G401.6 (cell line): ENCODE data around the gene KCNAB1.
"Not testable (repeated sequence)": the region's sequence is repeated elsewhere in the genome, so short reads cannot be mapped to it uniquely, and the experiment has no call there.

ENCODE experiments used
- FAIRE-seq: peaks from 2 replicates; lab custom pipeline; 2012; peaks lifted over from hg19 to GRCh38; lab: Jason Lieb, UNC

Gene KCNAB1

DNA sequence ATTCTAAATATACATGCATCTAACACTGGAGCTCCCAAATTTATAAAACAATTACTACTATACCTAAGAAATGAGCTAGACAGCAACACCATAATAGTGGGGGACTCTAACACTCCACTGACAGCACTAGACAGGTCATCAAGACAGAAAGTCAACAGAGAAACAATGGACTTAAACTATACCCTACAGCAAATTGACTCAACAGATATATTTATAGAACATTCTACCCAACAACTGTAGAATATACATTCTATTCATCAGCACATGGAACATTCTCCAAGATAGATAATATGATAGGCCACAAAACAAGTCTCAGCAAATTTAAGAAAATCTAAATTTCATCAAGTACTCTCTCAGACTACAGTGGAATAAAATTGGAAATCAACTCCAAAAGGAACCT lies 102.0 kb downstream of the KCNAB1 start:
- FAIRE-seq = not testable (repeated sequence)

DNA sequence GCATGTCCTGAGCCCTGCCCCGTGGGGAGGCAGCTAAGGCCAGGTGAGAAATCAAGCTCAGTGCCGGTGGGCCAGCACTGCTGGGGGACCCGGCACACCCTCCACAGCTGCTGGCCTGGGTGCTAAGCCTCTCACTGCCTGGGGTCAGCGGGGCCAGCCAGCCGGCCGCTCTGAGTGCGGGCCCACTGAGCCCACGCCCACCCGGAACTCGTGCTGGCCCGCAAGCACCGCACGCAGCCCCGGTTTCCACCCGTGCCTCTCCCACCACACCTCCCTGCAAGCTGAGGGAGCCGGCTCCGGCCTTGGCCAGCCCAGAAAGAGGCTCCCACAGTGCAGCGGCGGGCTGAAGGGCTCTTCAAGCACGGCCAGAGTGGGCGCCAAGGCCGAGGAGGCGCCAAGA lies 103.7 kb downstream of the KCNAB1 start:
- not testable (repeated sequence) for FAIRE-seq

GRCh38 chr3:156226676-156227420 lies 106.5 kb downstream of the KCNAB1 start:
- no peak for FAIRE-seq

GRCh38 chr3:156227704-156228103 lies 107.3 kb downstream of the KCNAB1 start:
- no peak for FAIRE-seq

DNA sequence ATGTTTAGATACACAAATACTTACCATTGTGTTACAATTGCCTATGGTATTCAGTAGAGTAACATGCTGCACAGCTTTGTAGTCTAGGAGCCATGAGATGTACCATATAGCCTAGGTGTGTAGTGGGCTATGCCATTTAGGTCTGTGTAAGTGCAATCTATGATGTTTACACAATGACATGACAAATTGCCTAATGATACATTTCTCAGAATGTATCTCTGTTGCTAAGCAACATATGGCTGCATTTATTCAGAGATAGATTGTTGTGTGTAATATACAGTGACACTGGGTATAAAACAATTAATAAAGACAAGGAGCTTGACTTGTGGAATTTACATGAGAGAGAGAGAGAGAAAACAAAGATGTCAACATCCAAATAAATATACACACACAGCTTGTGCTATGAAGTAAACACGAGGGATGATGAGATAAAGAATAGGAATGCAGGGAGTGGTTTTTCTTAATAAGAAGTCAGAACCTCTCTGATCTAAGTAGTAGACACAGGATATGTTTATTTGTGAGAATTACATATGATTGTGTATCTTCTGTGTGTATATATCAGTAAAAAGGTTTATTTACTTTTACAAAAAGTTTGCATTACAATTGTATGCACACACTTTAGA lies 110.0 kb downstream of the KCNAB1 start:
- no peak for FAIRE-seq

GRCh38 chr3:156231221-156231620 lies 110.8 kb downstream of the KCNAB1 start:
- not testable (repeated sequence) for FAIRE-seq

- no peak for FAIRE-seq
Measured at GRCh38 chr3:156233876-156234275, 113.5 kb downstream of the KCNAB1 start.

DNA sequence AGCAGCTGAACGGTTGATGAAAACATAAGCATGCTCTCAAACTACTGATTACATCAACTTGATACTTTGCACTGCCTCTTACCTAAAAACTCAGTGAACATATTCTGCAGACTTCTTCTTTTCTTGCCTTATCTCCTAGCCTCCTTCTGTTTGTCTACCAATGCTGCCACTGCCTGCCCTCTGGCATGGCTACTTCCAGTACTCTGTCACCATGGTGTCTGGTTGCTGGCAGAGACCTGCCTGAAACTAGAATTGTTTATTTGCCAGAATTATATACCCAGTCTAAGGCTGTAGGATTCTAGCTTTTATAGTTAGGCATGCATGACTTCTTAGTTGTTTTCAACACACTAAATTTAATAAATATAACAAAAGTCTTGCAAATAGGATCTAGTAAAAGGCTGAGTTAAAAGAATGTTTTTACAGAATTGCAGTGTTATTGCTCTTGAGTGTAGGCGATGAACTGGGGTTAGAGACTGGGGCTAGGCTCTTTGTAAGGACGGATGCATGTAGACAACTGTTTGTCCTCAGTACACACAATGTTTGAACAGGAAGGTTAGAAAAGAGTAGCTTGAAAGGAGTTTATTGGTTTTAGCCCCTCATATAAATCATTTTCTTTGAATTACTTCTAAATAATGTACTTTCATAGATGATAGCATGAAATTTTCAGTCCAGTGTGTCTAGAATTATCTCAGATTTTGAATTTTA lies 116.3 kb downstream of the KCNAB1 start:
- FAIRE-seq = no peak

GRCh38 chr3:156240642-156241041 lies 120.3 kb downstream of the KCNAB1 start:
- no peak for FAIRE-seq

GRCh38 chr3:156246961-156247725 lies 126.8 kb downstream of the KCNAB1 start:
- FAIRE-seq = no peak

GRCh38 chr3:156250550-156250949 lies 130.2 kb downstream of the KCNAB1 start:
- no peak for FAIRE-seq

DNA sequence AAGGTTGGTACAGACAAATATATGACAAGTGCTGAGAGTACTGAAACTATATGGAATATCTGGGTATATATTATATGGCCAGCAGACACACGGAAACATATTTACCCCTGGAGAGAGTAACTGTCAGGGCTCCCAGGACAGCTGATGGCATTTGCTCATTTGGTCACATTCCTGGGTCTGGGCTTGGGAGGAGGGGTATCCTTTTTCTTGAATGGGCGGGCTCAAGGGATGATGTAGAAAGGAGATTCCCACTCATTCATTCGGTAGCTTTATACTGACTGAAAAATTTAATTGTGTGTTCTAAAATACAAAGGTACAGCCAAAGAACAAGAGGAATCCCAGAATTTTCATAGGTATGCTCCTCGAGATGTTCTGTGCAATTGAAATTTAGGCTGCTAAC lies 131.0 kb downstream of the KCNAB1 start:
- FAIRE-seq = no peak

- FAIRE-seq = no peak
Measured at GRCh38 chr3:156252656-156253055, 132.3 kb downstream of the KCNAB1 start.

DNA sequence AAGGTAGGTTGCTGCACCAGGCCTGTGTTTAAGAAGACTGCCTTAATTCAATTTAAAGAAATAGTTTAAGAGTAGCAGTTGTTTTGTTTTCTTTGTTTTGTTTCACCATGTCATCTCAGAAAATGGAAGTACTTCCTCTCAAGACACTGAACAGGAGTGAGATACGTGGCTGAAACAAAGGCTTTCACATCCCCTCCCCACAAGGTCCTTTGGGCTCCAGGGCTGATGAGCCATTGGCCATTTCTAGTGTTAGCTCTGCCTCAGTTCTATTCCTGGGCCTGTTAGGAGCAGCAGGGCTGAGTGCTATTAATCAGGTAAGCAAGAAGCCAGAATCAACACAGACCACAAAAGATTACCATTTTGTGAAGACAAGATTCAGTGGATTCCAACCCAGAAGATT lies 132.8 kb downstream of the KCNAB1 start:
- FAIRE-seq = no peak

- FAIRE-seq = no peak
Measured at GRCh38 chr3:156256256-156256655, 135.9 kb downstream of the KCNAB1 start.

- no peak for FAIRE-seq
Measured at GRCh38 chr3:156256945-156257344, 136.6 kb downstream of the KCNAB1 start.

DNA sequence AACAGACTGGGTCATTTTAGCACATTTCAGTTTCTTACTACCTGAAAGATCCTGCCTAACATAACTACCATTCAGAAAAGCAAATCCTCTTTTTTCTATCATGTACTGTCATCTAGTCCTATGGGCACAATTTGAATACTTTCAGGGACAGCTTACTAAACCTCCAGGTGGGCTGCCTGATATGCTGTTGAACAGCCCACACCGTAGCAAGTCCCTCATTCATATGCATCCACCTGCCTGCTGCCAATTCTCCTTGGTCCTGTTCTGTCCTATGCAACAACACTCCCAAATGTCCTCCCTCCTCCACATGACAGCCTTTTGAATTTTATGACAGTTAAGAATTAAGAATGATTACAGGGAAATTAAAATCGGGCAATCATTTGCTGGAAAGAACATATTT lies 137.9 kb downstream of the KCNAB1 start:
- FAIRE-seq = no peak

DNA sequence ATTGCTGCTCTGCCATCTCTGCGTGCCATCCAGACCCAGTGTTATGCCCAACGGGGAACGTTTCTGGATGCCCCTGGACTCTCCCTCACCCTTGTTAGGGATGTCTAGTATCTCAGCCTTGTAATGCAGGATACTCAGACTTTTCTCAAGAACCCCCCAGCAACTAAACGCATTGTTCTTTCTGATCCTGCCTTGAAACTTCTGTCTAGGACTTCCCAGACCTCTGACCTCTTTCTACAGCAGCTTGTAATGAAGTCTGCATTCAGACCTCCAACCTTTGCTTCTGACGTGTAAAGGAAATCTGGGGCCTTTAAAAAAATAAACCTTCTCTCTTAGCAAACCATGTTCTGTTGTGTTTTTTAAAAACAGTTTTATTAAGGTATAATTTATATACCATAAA lies 139.5 kb downstream of the KCNAB1 start:
- FAIRE-seq = no peak

DNA sequence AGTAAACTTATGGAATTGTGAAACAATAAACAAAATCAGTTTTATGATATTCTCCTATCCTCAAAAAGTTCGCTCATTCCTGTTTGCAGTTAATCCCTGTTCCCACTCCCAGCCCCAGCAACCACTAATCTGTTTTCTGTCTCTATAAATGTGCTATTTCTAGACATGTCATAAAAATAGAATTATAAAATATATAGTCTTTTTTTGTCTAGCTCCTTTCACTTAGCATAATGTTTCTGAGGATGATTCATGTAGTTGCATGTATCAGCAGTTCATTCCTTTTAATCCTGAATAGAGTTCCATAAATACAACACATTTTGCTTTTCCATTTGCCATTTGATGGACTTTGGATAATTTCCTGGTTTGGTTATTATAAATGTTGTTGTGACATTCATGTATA lies 140.0 kb downstream of the KCNAB1 start:
- no peak for FAIRE-seq

- no peak for FAIRE-seq
Measured at GRCh38 chr3:156264771-156265170, 144.4 kb downstream of the KCNAB1 start.

DNA sequence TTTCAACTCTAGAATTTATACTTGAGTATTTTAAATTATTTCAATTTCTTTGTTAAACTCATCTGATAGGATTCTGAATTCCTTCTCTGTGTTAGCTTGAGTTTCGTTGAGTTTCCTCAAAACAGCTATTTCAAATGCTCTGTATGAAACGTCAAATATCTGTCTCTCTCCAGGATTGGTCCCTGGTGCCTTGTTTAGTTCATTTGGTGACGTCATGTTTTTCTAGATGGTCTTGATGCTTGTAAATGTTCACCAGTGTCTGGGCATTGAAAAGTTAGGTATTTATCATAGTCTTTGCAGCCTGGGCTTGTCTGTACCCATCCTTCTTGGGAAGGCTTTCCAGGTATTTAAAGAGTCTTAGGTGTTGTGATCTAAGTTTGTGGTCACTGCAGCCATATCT lies 151.1 kb downstream of the KCNAB1 start:
- no peak for FAIRE-seq

GRCh38 chr3:156271995-156272719 lies 151.8 kb downstream of the KCNAB1 start:
- FAIRE-seq = no peak
